ENCODE data around the gene AOC1.

GRCh38 chr7:150863946-150864345 lies 11.6 kb downstream of the AOC1 start:
- no peak for TF ChIP-seq CTCF (conservative IDR thresholded peaks at IDR 0.05; ENCODE audit: low read depth, low read length)
- no peak for TF ChIP-seq EZH2 (IDR thresholded peaks at IDR 0.05; ENCODE audit: borderline replicate concordance, low read depth, low read length, poor library complexity, severe bottlenecking)

Measured in A673 (cell line).